Transverse colon (tissue), 4 donors: ENCODE data around the gene C14orf39. TPM values are rescaled to one million over a fixed set of nuclear protein-coding genes. Genes with fewer than 3 reads are reported as not detected.

Experiments
- DNase-seq: peaks from one replicate; pipeline ENCODE4 v3.0.0-alpha.2; 2019
- H3K27ac ChIP-seq, 4 donors: fragments of 200-600 bp; sonication (generic); 2 replicates each; pipeline ENCODE4 v1.5.1; 2016 to 2018; ENCODE audit warnings: inconsistent platforms in 4 of 4
- H3K27me3 ChIP-seq: fragments of 200-600 bp; sonication (generic); 2 replicates; pipeline ENCODE4 v1.5.1; 2017; ENCODE audit warnings: inconsistent platforms
- H3K36me3 ChIP-seq, 4 donors: fragments of 200-600 bp; sonication (generic); 2 replicates each; pipeline ENCODE4 v1.5.1; 2017 to 2019; ENCODE audit warnings: inconsistent platforms in 4 of 4
- H3K4me1 ChIP-seq, 4 donors: fragments of 200-600 bp; sonication (generic); 2 replicates each; pipeline ENCODE4 v1.5.1; 2017 to 2020; ENCODE audit warnings: inconsistent platforms in 4 of 4
- H3K4me3 ChIP-seq, 4 donors: fragments of 200-600 bp; sonication (generic); 1 replicate in 1 of 4; 2 replicates in 3 of 4; pipeline versions ENCODE4 v1.5.1 to v1.6.1; 2017 to 2019; ENCODE audit warnings: inconsistent platforms in 4 of 4
- H3K9me3 ChIP-seq, 2 donors: fragments of 200-600 bp; sonication (generic); 2 replicates each; pipeline ENCODE4 v1.5.1; 2017 to 2019; ENCODE audit warnings: inconsistent platforms in 2 of 2
- EP300 ChIP-seq: sonication (generic); formaldehyde crosslinking; IDR thresholded peaks from one replicate; pipeline ENCODE4 v1.6.1; 2017; ENCODE audit warnings: antibody characterized with exemption, low read depth
- POLR2A ChIP-seq: fragments of 450-650 bp; IDR thresholded peaks from one replicate; pipeline ENCODE4 v1.6.1; 2016; ENCODE audit warnings: antibody characterized with exemption, mild to moderate bottlenecking, moderate library complexity
- POLR2AphosphoS5 ChIP-seq, 3 donors: sonication (generic); formaldehyde crosslinking; IDR thresholded peaks; one replicate each; pipeline ENCODE4 v1.6.1; 2016; ENCODE audit warnings: antibody characterized with exemption in 3 of 3
- WGBS, 2 donors: methylation state at CpG; one replicate each; pipeline ENCODE4 v1.1.5; 2018; ENCODE audit warnings: low coverage in 1 of 2; 5-methylcytosine and 5-hydroxymethylcytosine counted together
- in situ Hi-C, 4 donors: fragments of 200-750 bp; cut with MboI; loops; one replicate each; pipeline versions ENCODE4 v1.15.0 to v1.15.1; 2017; ENCODE audit warnings: low sequenced_read_pairs in 3 of 4, low pct_ligation_motif_present in 1 of 4, low pct_unique_long_range_greater_than_20kb in 1 of 4
- intact Hi-C: fragments of 100-400 bp; cut with DNase I; formaldehyde crosslinking; loops from one replicate; pipeline ENCODE4 v1.15.1; 2023; ENCODE audit warnings: low total_unique reads
- total RNA-seq, 4 donors: library from RNA; depleted of rRNA; stranded (reverse); fragments of >200 nt; gene quantifications; one replicate each; pipeline ENCODE4 v1.1.0, GENCODE V29; 2016
- TF ChIP-seq, protein P1 (sequence below), 5 experiments: fragments of 200-600 bp in 3 of 5; fragments of 450-650 bp in 2 of 5; sonication (generic) in 3 of 5; IDR thresholded peaks; 1 replicate in 2 of 5; 2 replicates in 3 of 5; pipeline ENCODE4 v1.5.1; 2016 to 2017; ENCODE audit warnings: antibody characterized with exemption in 5 of 5, inconsistent platforms in 3 of 5, mild to moderate bottlenecking in 2 of 5, moderate library complexity in 1 of 5

The C14orf39 gene
- total RNA-seq, 4 donors from 2014 or later: 0.16 to 0.55 TPM; not detected in 2

DNA sequence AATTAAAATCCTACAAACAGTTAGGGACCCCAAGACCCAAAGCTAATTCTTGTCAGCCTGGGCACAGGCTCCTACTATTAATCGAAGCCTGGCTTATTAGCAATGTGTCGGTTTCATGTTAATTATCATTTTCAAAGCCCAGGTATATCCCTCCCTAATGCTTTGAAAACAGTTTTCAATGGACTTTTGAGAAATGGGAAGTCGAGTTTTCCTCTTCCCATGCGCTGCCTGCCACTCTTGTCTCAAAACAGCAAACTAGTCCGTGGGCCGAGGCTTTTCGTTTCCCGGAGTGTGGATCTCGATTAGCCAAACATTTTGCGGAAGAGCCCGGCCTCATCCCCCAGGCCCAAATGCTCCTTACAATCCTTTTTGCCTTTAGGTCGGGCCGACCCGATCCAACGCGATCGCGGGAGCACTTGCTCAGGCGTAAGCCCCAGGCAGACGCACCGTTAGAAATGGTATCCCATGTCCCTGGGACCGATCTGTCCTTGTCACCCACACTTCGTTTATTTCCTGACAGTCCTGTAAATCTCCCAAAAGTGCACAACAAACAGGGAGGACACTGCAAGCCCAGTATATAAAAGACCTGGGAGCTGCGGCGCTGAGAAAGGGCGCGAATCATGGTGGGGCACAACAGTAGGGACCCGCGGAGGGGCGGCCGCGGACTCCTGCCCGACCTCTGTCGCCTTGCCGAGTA lies 24.5 kb upstream of the C14orf39 start:
- H3K27ac ChIP-seq: no peak overlapping the region
- H3K36me3 ChIP-seq: no peaks in the 10 kb centered on the region
- in situ Hi-C loops: no loop called here
- DNase-seq: no peak
- 13 to 28% methylated on average over 4 to 35 of the region's 35 CpGs for WGBS, 2 donors
- H3K4me1 ChIP-seq: peaks cover 6 to 34% (median 14%) of the 10 kb centered on the region in 4 donors
- peaks cover 100% of the 10 kb centered on the region for H3K27me3 ChIP-seq
- TF ChIP-seq POLR2A (no peak), POLR2AphosphoS5 (IDR thresholded peaks at IDR 0.05) (no peak), EP300 (no peak)
- TF ChIP-seq, protein P1, sequence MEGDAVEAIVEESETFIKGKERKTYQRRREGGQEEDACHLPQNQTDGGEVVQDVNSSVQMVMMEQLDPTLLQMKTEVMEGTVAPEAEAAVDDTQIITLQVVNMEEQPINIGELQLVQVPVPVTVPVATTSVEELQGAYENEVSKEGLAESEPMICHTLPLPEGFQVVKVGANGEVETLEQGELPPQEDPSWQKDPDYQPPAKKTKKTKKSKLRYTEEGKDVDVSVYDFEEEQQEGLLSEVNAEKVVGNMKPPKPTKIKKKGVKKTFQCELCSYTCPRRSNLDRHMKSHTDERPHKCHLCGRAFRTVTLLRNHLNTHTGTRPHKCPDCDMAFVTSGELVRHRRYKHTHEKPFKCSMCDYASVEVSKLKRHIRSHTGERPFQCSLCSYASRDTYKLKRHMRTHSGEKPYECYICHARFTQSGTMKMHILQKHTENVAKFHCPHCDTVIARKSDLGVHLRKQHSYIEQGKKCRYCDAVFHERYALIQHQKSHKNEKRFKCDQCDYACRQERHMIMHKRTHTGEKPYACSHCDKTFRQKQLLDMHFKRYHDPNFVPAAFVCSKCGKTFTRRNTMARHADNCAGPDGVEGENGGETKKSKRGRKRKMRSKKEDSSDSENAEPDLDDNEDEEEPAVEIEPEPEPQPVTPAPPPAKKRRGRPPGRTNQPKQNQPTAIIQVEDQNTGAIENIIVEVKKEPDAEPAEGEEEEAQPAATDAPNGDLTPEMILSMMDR (IDR thresholded peaks at IDR 0.05): no peak
- H3K4me3 ChIP-seq: no peak overlapping the region
- intact Hi-C loops: no loop called here
- H3K9me3 ChIP-seq: no peaks in the 10 kb centered on the region

DNA sequence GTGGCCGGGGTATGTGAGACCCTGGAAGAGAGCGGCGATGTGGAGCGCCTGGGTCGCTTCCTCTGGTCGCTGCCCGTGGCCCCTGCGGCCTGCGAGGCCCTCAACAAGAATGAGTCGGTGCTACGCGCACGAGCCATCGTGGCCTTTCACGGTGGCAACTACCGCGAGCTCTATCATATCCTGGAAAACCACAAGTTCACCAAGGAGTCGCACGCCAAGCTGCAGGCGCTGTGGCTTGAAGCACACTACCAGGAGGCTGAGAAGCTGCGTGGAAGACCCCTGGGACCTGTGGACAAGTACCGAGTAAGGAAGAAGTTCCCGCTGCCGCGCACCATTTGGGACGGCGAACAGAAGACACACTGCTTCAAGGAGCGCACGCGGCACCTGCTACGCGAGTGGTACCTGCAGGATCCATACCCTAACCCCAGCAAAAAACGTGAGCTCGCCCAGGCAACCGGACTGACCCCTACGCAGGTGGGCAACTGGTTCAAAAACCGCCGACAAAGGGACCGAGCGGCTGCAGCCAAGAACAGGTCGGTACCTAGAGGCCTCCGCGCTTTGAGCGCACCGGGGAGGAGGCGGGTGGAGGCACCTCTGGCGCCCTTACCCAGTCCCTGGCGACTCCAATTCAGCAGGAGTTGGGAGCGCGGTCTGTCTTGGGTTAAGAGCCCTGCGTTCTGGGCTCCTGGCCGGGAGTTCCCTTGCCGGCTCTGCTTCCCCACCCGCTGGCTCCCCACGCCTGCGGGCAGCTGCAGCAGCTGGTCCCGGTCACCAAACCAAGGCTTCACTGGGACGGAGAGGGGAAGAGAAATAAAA lies 23.8 kb upstream of the C14orf39 start:
- Histone ChIP-seq H3K4me3 (no peak overlapping the region), H3K27ac (no peak overlapping the region), H3K9me3 (no peaks in the 10 kb centered on the region), H3K4me1 (peaks cover 6 to 27% (median 9%) of the 10 kb centered on the region in 4 donors), H3K27me3 (peaks cover 100% of the 10 kb centered on the region), H3K36me3 (no peaks in the 10 kb centered on the region)
- 20 to 31% methylated on average over 1 to 55 of the region's 58 CpGs for WGBS, 2 donors
- in situ Hi-C loops: no loop called here
- intact Hi-C loops: no loop called here
- TF ChIP-seq POLR2A (no peak), EP300 (no peak), POLR2AphosphoS5 (IDR thresholded peaks at IDR 0.05) (no peak)
- TF ChIP-seq, protein P1 (IDR thresholded peaks at IDR 0.05): no peak
- DNase-seq: no peak

DNA sequence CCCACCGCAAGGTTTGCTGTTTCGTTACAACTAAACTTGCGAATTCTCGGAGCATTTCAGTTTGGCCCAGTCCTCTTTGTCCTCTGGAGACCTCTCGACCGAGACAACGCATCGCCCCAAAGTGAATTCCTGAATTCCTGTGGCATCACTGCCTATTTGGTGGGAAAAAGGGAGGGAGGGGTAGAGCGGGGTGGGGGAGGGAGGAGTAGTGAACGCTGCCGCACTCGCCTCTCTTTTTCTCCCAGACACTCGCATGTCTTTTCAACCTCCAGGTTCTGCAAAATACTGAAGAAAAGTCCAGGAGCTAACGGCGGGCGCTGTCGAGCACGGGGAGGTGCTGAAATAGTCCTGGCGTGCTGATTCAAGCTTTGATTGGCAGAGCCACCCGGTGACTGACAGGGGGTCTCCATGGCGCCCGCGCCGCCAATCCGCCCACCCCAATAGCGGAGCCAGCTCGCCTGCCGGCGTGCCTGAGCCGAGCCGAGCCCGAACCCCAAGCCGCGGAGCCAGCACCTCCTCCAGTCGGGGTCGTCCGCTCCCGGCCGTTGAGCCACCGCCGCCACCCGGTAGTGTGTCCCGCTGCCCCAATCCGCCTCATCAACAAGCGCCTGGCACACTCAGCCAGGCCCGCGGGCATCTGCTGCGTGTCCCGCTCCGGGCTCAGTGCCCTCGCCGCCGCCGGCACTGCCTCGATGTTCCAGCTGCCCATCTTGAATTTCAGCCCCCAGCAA lies 23.0 kb upstream of the C14orf39 start, which contains the start of gene SIX6:
Gene SIX6, plus strand, starts transcription at position 440 of the 731 bp plus-strand sequence. Its CDS starts 253 bp downstream, at position 693.
- in situ Hi-C loops: no loop called here
- Histone ChIP-seq H3K9me3 (no peaks in the 10 kb centered on the region), H3K36me3 (no peaks in the 10 kb centered on the region), H3K27me3 (peaks cover 100% of the 10 kb centered on the region), H3K4me1 (peaks cover 3 to 21% (median 7%) of the 10 kb centered on the region in 4 donors), H3K27ac (no peak within 1 kb of the TSS), H3K4me3 (no peak within 1 kb of the TSS)
- TF ChIP-seq, protein P1 (IDR thresholded peaks at IDR 0.05): no peak
- TF ChIP-seq POLR2AphosphoS5 (IDR thresholded peaks at IDR 0.05) (no peak), POLR2A (no peak), EP300 (no peak)
- WGBS, 2 donors: 13% methylated on average over 53 of the region's 55 CpGs; no CpG with 5 or more reads in 1 of the 2 donors
- intact Hi-C loops: no loop called here
- no peak for DNase-seq

DNA sequence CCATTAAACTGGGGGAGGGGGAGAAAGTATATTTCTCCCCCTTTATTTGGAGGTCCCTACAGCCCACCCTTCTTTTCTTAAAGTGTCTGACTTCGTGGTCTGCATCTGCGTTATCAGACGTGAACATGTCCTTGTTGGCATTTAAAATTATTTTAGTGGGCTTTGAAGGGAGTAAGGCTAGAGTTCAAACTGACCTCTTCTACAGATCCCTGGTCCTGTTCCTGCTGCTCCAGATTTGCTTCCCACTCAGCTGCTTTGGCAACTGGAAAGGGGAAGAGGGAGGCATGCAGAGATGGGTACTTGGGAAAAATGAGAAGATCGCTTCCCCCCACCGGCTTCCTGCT lies 22.5 kb upstream of the C14orf39 start:
- 6 to 12% methylated on average over 3 to 5 of the region's 5 CpGs for WGBS, 2 donors
- intact Hi-C loops: no loop called here

More for the DNA sequence above, 22.5 kb upstream of the C14orf39 start:
- Histone ChIP-seq H3K36me3 (no peaks in the 10 kb centered on the region), H3K27me3 (peaks cover 100% of the 10 kb centered on the region), H3K9me3 (no peaks in the 10 kb centered on the region), H3K4me1 (peaks cover 3 to 21% (median 7%) of the 10 kb centered on the region in 4 donors), H3K27ac (no peak overlapping the region), H3K4me3 (no peak overlapping the region)
- no peak for TF ChIP-seq POLR2A
- no peak for TF ChIP-seq POLR2AphosphoS5 (IDR thresholded peaks at IDR 0.05)
- TF ChIP-seq, protein P1 (IDR thresholded peaks at IDR 0.05): no peak
- TF ChIP-seq EP300: no peak
- no peak for DNase-seq
- in situ Hi-C loops: no loop called here
